Stimulated activated CD8-positive, alpha-beta memory T cell treated with anti-CD3 and anti-CD28 coated beads, Interleukin-4, amount 100 ng/mL, for 24 hours (primary cell): Measurements from ENCODE around the gene EEF1AKMT2.
"Not testable (repeated sequence)": the region's sequence is repeated elsewhere in the genome, so short reads cannot be mapped to it uniquely, and the experiment has no call there.

Experiments used
- DNase-seq: peaks from one replicate; pipeline ENCODE4 v3.0.0-alpha.2; 2020; ENCODE audit warnings: low read depth

EEF1AKMT2 gene

DNA sequence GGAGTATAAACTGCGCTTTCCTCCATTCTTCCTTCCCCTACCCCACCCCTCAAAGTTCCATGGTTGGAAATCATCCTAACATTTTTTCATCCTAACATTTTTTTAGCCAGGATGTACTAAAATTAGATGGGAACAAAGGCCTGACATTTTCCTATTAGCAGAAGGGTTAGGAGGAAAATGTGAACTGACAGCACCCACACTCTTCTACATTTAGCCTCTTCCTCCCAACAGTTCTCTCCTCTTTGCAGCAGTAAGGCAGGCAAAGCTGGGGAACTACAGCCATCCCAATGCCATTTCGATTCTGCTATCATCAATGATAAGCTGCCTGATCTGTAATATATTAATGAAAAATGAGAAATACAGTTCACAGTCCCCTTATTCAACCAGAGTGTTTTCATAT lies 36.1 kb downstream of the EEF1AKMT2 start:
- DNase-seq: no peak

DNA sequence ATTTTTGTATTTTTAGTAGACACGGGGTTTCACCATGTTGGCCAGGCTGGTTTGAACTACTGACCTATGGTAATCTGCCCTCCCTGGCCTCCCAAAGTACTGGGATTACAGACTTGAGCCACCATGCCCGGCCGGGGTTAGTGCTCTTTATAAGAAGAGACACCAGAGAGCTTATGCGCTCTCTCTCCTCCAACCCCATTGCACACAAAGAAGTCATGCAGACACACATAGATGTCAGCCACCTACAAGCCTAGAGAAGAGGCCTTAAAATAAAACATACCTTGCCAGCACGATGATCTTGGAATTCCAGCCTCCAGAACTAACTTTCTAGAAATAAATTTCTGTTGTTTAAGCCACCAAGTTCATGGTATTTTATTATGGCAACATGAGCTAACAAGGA lies 37.5 kb downstream of the EEF1AKMT2 start:
- no peak for DNase-seq

DNA sequence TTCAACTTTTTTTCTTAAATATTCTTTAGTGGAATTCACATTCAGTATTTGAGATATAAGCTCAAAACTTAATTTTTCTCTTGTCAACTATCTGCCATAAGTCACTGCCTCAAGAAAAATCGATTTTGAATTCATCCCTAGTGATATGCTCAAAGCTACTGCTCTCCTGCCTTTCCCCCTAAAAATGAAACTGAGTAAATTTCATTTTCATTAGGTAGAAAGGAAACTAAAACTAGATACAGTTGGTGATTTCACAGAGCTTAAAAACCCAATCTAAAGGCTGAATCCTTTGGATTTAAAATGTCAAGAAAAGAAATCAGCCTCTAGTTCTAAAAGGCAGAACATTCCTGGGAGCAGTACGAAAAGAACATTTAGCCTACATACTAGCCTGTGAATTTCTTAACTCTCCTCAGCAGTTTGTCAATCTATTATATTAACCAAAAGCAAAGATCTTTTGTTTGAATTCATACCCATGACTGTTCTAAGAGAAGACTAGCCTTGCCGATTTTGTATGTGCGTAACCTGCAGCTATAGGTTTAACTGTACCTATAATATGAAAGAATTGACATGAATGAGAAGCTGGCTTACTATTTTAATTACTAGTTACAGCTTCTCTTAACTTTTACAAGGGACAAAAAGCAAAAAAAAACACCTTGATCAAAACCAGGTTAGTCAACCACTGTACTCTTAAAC lies 42.6 kb downstream of the EEF1AKMT2 start:
- DNase-seq: no peak

DNA sequence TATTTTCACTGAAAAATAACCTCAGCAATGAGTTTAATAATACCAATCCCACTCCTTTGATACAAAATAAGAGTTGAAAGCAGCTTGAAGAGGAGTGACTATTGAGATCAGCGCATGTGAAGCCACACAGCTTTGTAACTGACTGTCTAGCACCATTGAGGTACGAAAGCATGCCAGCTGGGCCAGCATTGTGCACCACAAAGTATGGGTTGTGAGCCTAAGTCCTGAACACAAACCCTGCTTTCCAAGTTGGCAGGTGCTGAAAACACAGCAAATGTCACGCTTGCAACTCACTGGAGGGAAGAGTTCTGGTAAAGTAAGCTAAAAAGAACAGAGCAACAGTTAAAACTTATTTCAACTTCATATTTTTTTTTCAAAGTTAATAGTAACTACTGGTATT lies 43.5 kb downstream of the EEF1AKMT2 start:
- DNase-seq: no peak

DNA sequence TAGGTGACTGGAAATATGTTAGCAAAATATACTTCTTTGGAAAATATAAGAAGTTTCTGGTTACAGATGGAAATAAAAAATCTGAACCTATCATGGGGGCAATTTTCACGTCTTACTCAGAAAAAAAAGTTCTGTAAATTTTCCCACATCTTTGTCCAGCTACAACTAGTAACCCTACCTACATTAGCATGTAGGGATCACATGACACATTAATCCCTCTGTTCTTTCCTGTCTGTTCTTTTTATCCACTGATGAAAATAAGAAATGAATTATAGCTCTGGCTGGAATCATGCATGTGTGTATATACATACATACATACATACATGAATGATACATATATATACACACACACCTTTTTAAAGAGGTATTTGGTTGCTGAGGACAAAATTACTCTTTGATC lies 43.9 kb downstream of the EEF1AKMT2 start:
- no peak for DNase-seq

DNA sequence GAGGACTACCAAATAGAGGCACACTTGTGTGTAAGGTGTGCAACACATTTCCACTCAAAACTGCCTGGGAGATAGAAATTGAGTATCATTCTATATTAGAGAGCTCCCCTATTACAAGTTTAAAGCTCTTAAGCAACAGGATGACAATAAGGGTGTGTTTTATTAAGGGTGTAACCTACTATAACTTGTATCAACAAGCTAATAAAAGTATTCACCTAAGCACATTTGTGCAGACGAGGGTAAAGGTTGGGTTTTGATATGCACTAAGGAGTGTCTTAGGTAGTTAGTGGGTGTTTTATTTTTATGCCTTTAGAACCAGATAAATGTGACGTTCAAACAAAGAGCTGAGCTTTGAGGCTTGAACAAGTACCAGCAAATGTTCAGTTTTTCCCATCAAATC lies 44.7 kb downstream of the EEF1AKMT2 start:
- no peak for DNase-seq

DNA sequence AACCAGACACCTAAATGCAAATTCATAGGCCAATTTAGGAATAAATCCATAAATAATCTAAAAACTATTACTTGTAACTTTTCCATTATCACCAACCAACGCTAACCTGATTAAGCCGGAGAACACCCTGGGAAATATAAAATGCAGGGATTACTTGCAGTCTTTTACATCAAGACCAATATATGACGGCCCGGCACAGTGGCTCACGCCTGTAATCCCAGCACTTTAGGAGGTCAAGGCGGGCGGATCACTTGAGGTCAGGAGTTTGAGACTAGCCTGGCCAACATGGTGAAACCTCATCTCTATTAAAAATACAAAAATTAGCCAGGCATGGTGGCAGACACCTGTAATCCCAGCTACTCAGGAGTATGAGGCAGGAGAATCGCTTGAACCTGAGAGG lies 45.2 kb downstream of the EEF1AKMT2 start:
- DNase-seq: not testable (repeated sequence)

DNA sequence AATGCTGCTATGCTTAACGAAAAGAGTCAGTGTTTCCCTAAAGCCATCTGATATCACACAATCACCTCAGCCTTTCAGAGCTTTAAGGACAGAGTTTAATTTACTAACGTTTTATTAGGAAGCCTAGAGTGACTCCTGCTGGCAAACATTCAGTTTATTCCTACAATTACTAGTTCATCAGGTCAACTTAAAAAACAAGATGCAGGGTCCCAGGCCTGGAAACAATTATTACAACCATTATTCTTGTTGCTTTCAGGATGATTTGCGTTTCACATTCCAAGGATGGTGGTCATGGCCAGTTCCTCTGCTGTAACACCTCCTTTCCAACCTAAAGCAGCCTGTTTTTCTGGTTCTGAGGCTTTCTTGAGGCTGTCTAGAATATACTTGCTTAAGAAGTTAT lies 46.0 kb downstream of the EEF1AKMT2 start:
- no peak for DNase-seq

DNA sequence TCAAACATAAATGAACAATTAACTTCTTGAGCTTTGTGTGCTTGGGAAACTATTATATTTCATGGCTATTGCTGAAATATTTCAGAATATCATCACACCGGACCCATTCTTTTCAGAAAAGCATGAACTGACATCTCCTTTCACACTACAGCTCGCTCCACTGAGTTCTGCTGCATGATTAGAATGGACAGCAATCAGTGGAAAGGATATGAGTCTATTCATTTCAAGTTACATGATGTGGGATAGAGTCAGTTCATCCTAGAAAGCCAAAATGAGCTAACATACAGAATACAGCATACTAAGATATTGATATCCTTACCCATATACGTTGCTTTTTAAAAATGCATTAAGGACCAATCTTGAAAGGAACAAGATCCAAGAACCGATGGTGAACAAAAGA lies 46.4 kb downstream of the EEF1AKMT2 start:
- no peak for DNase-seq

DNA sequence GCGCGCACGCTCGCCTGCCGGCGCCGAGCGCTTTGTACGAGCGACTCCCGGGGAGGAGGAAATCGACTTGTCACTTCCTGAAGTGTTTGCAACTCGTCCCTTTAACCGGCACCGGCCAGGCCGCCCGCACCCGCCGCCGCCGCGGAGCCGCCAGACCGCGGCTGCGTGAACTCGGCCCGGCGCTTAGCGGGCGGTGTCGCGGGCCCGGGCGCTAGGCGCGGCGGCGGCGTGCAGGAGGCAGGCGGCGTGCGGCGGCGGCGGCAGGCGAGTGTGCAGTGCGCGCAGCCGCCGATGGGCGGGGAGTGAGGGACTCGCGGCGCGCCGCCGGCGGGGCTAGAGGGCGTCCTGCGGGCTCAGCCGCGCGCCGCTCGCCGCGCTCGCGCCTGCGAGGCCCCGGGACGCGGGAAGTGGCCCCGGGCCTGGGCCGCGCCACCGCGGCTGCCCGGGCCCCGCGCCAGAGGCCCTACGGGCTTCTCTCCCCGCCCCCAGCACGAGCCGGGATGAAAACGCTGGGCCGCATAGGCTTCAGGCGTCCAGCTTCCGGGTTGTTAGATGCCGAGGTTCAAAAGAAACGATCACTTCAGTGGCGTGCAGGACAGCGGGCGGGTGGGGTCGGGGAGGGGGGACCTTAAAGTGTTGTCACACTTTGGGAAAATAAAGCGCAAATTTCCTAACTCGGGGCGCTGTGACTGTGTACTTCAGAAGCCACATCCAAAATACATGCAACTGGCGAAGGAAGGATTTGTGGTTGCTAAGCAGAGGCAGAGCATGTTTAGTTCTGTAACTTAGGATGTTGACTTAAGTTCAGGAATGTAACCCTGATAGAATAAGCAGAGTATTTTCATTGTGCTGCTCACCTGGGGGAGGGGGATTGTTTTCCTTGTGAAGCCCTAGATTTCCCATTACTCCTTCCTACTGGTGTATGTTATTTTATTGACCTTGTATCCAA lies 47.3 kb downstream of the EEF1AKMT2 start, which contains the start of gene FAM53B:
Gene FAM53B, minus strand, starts transcription at position 277 of the 949 bp plus-strand sequence. CDS start 37,665 bp downstream, outside the sequence.
- DNase-seq: peak; percentile 75

DNA sequence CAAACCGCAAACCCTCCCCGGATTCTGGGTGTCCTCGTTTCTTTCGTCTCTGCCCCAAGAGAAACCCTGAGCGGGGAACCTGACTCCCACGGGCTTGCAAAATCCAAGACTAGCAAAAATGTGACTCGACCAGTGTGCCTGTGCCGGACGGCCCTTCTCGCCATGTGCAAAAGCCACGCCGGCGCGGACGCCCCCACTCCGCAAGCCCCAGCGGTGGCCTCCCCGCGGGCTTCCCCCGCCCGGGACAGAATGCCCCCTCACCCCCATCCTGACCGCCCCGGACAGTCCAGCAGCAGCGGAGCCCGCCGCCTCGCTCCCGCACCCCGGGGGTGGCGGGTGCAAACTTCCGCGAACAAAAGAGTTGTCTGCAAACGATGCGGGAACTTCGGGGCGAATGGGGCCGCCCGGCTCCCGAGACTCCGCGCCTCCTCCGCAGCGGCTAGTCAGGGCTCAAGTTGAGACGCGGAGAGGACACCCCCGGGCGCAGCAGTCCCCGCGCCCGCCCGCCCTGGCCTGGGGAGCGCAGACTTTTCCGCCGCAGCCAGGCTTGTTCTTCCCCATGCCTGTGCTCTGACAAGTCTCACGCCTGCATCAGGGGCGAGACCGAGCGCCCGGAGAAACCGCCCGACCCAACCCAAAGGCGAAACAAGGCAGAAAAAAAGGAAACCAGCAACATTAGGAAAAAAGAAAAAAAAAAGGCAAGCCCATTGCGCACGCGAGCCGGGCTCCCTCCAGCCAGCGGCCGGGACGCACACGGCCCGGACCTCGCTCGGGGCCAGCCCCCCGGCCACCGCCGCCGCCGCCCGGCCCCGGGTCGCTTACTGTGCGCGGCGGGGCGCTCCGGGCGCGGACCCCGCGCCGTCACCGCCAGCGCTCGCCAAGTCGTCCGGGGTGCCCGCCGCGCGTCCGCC lies 48.2 kb downstream of the EEF1AKMT2 start:
- DNase-seq: no peak

DNA sequence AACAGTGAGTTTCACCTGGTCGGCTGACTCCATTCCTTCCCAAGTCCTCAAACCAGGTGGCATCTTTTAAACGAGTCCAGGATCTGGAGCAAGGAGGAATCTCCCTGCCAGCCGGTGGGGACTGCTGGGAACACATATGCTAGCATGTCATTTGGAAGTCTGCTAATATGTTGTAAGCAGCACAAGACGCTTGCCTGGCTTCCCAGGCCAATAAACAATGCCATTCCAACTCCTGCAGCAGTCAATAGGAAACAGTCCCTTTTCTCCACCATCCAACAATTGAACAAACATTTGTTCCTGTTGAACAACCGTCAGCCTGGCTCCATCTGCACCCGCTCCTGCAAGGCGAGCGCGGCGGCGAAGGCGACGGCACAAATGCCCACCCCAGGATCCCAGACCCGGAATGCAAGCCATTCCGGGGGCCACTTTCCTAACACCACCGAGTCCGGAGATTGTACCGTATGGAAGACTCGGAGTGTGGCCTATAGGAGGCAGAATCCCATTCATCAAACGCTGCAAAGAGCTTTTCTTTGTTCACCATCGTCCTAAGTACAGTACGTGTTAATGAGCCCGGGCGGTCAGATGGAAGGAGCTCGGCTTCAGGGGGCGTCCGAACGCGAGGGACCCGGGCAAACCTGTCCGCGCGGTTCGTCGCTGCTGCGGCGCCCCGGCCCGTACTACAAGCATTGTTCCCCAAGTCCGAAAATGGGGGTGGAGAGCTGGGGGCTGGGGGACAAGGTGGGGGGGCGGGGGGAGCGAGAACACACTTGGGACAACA lies 49.1 kb downstream of the EEF1AKMT2 start:
- DNase-seq: no peak

DNA sequence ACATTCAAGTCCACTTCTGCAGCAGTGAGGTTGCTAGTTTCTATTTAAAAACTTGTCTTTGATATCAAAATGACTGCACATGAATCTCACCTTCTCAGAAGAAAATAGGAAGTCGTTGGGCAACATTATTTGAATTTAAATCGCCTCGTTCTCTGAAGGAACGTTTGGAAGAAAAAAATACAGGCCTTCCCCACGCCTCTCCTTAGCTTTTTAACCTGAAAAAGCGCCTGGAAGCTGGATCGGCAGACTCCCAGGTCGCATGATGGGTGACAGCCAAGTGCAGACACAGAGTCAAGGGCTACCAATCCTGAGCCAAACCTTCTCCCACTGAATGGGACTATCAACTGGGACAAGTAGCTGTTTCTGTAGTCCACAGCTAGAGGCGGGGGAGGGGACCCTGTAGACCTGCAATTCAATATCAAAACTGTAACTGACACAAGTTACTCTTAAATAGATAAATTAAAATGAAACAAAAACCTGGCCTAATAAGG lies 49.7 kb downstream of the EEF1AKMT2 start:
- no peak for DNase-seq

DNA sequence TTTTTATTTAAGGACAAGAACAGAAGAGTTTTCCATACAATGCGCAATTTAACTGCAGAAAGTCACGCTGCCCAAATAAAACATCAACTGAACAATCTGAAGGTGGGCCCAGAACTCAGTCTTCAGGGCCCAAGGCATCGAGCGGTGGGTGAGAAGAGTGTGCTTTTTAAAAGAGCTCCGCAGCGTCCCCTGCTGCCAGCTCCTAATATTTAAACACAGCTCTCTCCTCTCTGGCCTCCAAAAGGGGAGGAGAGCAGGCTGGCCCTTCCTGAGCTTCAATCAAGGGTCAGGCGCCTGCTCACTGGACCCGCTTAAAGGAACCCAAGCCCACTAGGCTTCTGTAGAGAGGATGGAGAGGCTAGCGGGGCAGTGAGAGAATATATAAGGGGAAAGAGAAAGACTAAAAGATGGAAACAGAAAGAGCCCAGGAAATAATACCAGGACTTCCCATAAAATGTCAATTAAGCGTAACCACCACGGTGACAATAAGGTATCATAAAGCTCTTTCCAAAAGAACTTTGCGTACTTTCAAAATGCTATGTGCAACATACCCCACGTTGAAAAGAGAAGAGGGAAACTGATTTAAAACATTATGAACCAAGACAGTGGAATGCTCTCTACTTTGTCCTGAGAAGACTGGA lies 50.3 kb downstream of the EEF1AKMT2 start:
- DNase-seq: peak; percentile 60

DNA sequence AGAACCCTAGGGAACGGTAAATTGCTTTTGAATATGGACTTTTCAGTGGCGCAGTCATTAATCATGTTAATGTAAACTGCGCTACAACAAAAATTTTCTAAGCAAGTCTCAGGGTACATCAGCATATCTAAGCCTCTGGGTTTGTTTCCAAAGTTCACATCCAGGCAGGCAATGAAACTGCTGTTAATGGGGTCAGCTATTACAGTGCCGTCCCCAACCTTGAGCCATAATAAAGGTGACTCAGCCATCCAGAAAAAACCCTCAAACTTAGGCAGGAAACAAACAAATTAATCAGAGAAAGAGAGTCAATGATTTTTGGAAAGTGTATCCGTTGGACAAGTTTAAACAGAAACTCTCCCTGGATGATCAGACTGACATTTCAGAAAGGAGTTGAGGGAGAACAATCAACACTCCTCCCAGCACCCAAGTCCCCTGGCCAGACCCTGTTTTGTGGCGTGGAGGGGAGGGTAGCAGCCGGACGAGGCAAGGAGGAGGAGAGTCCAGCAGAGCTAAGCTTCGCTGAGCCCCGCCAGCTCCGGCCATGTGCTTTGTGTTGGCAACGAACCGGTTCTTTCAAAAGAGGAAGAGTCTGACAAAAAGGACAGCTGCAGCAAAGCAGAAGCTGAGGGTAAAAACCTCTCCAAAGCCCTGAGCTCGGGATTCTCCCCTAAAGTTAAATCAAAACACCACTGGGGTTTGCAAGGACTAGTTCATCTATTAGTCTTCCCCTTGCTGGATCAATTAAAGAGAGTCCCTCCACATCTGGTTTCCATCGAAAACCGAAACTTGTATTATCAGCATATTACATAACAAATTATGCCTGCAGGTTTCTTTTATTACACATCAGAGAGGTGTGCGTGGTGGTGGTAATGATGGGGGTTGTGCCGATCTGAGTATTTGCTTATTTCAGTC lies 51.1 kb downstream of the EEF1AKMT2 start:
- no peak for DNase-seq

DNA sequence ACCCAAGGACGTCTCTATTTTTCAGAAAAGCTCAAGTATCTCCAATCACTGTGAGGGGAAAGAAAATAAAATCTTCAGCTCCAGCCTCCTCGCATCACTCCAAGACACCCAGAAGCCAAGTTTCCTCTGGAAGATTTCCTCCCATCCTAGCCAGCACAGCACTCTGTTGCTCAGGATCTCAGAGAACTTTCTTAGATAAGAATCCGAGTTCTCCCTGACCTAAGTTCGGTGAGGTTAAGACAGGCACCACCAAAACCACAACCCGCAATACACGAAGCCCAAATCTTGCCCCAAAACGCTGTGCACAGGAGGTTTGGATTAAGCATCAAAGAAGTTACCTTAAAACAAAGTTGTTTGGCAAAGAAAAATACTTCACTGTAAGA lies 51.7 kb downstream of the EEF1AKMT2 start:
- DNase-seq: no peak

DNA sequence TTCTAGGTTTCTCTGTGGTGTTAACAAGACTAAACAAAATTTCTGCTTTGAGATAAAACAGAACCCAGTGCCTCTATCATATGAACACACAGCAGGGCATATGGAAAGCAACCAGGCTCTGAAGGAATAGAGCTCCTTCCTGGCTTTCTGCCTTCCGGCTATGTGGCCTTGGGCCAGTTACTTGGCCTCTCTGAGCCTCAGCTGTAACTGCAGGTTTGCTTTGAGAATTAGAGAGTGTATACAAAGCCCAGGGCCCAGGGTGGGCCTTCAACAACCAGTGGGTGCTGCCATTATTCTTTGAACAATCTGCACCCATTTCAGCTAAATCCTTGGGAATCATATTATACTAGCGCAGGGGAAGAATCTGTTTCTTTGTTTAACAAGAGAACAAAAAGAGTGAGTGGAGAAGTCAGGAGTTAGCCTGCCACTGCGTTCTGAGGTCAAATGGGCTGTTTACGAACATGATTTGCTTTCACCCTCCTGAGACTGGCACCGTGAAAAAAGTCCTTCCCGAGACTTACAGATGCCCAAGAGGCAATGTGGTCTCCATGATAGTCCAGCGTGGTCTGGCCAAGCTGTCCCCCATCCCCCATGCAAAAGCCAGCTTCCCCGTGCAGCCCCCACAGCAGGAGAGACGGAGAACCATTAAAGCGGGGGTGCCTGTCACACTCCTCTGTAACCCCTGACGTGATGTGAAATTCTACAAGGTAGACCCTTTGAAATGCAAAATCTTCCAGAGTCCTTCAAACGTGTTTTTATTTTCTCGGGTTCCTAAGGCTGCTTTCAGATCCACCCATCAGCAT lies 52.4 kb downstream of the EEF1AKMT2 start:
- DNase-seq: no peak

DNA sequence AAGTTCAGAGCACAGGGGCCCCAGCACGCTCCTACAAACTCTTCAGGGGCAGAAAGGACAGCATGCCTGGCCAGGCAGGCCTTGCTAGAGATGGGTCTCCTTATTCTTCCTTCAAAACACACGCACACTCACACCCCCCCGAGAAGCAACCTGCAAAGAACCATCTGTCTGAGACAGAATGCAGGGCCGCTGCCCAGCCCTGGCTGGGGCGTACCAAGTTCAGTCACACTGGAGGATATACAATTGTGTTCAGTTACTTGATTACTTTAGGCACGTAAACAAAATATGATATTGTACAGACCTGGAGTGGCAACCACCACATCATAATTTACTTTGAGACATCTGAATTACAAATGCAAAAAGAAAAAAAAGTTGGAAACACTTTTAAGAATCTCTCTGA lies 53.2 kb downstream of the EEF1AKMT2 start:
- no peak for DNase-seq

DNA sequence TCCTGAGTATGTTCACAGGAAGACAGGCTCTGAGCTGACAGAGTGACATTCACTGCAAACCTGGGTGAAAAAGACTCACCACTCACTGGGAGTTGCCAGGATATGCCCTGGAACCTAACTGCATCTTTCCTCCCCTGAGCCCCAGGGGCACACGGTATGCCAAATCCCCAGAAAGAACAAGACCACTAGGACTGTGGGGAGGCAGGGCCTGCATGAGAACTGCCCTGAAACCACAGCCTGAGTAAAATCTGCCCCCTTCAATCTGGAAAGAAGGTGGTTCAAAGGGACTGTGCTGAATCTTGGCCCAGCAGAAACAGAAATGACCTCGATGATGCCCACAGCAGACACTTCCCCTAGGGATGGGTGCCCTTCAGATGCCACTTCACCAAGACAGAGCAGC lies 54.0 kb downstream of the EEF1AKMT2 start:
- no peak for DNase-seq
